Naive thymus-derived CD4-positive, alpha-beta T cell (primary cell): ENCODE measurements around the gene SLITRK2. TPM values are rescaled to one million over a fixed set of nuclear protein-coding genes. Genes with fewer than 3 reads are reported as not detected.

Experiments
- ATAC-seq: fragments of 150-1000 bp; cut with Tn5 transposase; 2 replicates; pipeline ENCODE4 v1.10.0; 2021; ENCODE audit warnings: mild to moderate bottlenecking, moderate library complexity
- CTCF ChIA-PET: fragments of 350-600 bp; sonication (Branson Sonifier 250); formaldehyde crosslinking; loops from one replicate; lab custom pipeline; 2021; ENCODE audit warnings: antibody characterized with exemption; lab: Charles Lee
- POLR2A ChIA-PET: fragments of 350-600 bp; sonication (Branson Sonifier 250); formaldehyde crosslinking; loops from one replicate; lab custom pipeline; 2021; ENCODE audit warnings: antibody characterized with exemption, inconsistent platforms; lab: Charles Lee
- DNase-seq, 9 donors: peaks; one replicate each; pipeline versions ENCODE4 v3.0.0 to v3.0.0-alpha.2; 2020 to 2022; ENCODE audit warnings: mixed read lengths in 1 of 9
- H3K27ac ChIP-seq: one replicate; pipeline ENCODE4 v1.7.0; 2013; ENCODE audit warnings: mild to moderate bottlenecking, low read depth, low read length, moderate library complexity
- H3K27me3 ChIP-seq, 2 donors: one replicate each; pipeline ENCODE4 v1.7.0; 2013; ENCODE audit warnings: low read length in 2 of 2, mild to moderate bottlenecking in 2 of 2, moderate library complexity in 2 of 2; ENCODE audit not compliant: control insufficient read depth in 2 of 2, insufficient read depth in 2 of 2
- H3K36me3 ChIP-seq, 3 experiments: 1 replicate in 2 of 3; 2 replicates in 1 of 3; pipeline ENCODE4 v1.7.0; 2013; ENCODE audit warnings: low read length in 3 of 3, mild to moderate bottlenecking in 3 of 3, moderate library complexity in 1 of 3; ENCODE audit not compliant: insufficient read depth in 3 of 3, control insufficient read depth in 2 of 3
- H3K4me1 ChIP-seq, 2 donors: one replicate each; pipeline ENCODE4 v1.7.0; 2013; ENCODE audit warnings: low read length in 2 of 2, mild to moderate bottlenecking in 2 of 2, moderate library complexity in 1 of 2; ENCODE audit not compliant: control insufficient read depth in 2 of 2, insufficient read depth in 2 of 2
- H3K4me3 ChIP-seq: 2 replicates; pipeline ENCODE4 v1.7.0; 2013; ENCODE audit warnings: mild to moderate bottlenecking, low read length
- H3K9me3 ChIP-seq, 3 experiments: 1 replicate in 2 of 3; 2 replicates in 1 of 3; pipeline ENCODE4 v1.7.0; 2013; ENCODE audit warnings: low read length in 3 of 3; ENCODE audit not compliant: control insufficient read depth in 2 of 3
- H3K27ac Mint-ChIP-seq, 9 donors: one replicate each; pipeline ENCODE4 v1.8.0; 2020 to 2022; ENCODE audit warnings: mixed read lengths in 9 of 9, mild to moderate bottlenecking in 8 of 9, moderate library complexity in 5 of 9, inconsistent platforms in 2 of 9
- H3K27me3 Mint-ChIP-seq, 5 donors: one replicate each; pipeline ENCODE4 v1.8.0; 2021 to 2022; ENCODE audit warnings: mixed read lengths in 5 of 5, mild to moderate bottlenecking in 1 of 5
- H3K36me3 Mint-ChIP-seq, 5 donors: one replicate each; pipeline ENCODE4 v1.8.0; 2020 to 2022; ENCODE audit warnings: mixed read lengths in 5 of 5, mild to moderate bottlenecking in 3 of 5, inconsistent platforms in 1 of 5
- H3K4me1 Mint-ChIP-seq, 7 donors: one replicate each; pipeline ENCODE4 v1.8.0; 2020 to 2022; ENCODE audit warnings: mixed read lengths in 7 of 7, mild to moderate bottlenecking in 3 of 7, inconsistent platforms in 1 of 7
- H3K4me3 Mint-ChIP-seq, 10 donors: one replicate each; pipeline ENCODE4 v1.8.0; 2020 to 2022; ENCODE audit warnings: mild to moderate bottlenecking in 10 of 10, mixed read lengths in 10 of 10, moderate library complexity in 6 of 10, inconsistent platforms in 2 of 10
- H3K9me3 Mint-ChIP-seq, 11 donors: one replicate each; pipeline ENCODE4 v1.8.0; 2020 to 2022; ENCODE audit warnings: mixed read lengths in 11 of 11, mild to moderate bottlenecking in 4 of 11, inconsistent platforms in 1 of 11, moderate library complexity in 1 of 11
- intact Hi-C, 2 donors: fragments of 100-400 bp; cut with micrococcal nuclease; formaldehyde crosslinking; loops; one replicate each; pipeline ENCODE4 v1.15.1; 2023
- polyA plus RNA-seq, 2 donors: library from polyadenylated mRNA; unstranded; fragments of 300-500 nt; fragmentation: Illumina TruSeq; gene quantifications; one replicate each; pipeline ENCODE4 v1.2.3, GENCODE V29; 2021
- total RNA-seq, 6 experiments: library from RNA in 5 of 6; stranded (reverse) in 5 of 6; gene quantifications; 1 replicate in 5 of 6; 2 replicates in 1 of 6; pipeline ENCODE4 v1.2.3 and lab custom pipeline; 2021 to 2026

SLITRK2 gene
- total and polyA plus RNA-seq, 7 experiments from 2014 or later = not detected

- no peak for DNase-seq
- no peaks in the 10 kb centered on the region for H3K27me3 Mint-ChIP-seq
Observed at GRCh38 chrX:145853181-145853580, 35.6 kb downstream of the SLITRK2 start.

GRCh38 chrX:145856181-145856580, 38.6 kb downstream of the SLITRK2 start:
- DNase-seq = no peak
- peaks cover 0 to 4% (median 1%) of the 10 kb centered on the region in 11 donors for H3K9me3 Mint-ChIP-seq
- intact Hi-C loops = no loop called here
- H3K27ac Mint-ChIP-seq = no peak overlapping the region
- H3K4me1 ChIP-seq = no peaks in the 10 kb centered on the region
- H3K36me3 ChIP-seq = no peaks in the 10 kb centered on the region
- ChIA-PET CTCF (no interaction called here), POLR2A (no interaction called here)
- no peaks in the 10 kb centered on the region for H3K9me3 ChIP-seq
- no peak overlapping the region for H3K27ac ChIP-seq
- H3K4me3 Mint-ChIP-seq = no peak overlapping the region
- H3K4me3 ChIP-seq = no peak overlapping the region
- H3K4me1 Mint-ChIP-seq = no peaks in the 10 kb centered on the region
- H3K36me3 Mint-ChIP-seq = no peaks in the 10 kb centered on the region
- ATAC-seq = no peak
- H3K27me3 ChIP-seq = no peaks in the 10 kb centered on the region
- H3K27me3 Mint-ChIP-seq = no peaks in the 10 kb centered on the region

More at GRCh38 chrX:145853181-145853580, 35.6 kb downstream of the SLITRK2 start:
- H3K27ac Mint-ChIP-seq = no peak overlapping the region
- Histone ChIP-seq H3K4me3 (no peak overlapping the region), H3K36me3 (no peaks in the 10 kb centered on the region), H3K27me3 (no peaks in the 10 kb centered on the region), H3K4me1 (no peaks in the 10 kb centered on the region), H3K27ac (no peak overlapping the region), H3K9me3 (no peaks in the 10 kb centered on the region)
- H3K36me3 Mint-ChIP-seq = no peaks in the 10 kb centered on the region
- peaks cover 0 to 2% (median 0%) of the 10 kb centered on the region in 11 donors for H3K9me3 Mint-ChIP-seq
- intact Hi-C loops = no loop called here
- POLR2A ChIA-PET = no interaction called here
- no peaks in the 10 kb centered on the region for H3K4me1 Mint-ChIP-seq
- H3K4me3 Mint-ChIP-seq = no peak overlapping the region
- CTCF ChIA-PET = interaction anchor here (0.6 kb wide), 1 partner anchor 1491 kb away, joined by 6 read pairs; no protein-coding TSS in a partner anchor
- ATAC-seq = no peak

- ChIA-PET POLR2A (no interaction called here), CTCF (no interaction called here)
- ATAC-seq = no peak
- Histone ChIP-seq H3K27me3 (no peaks in the 10 kb centered on the region), H3K27ac (no peak overlapping the region), H3K9me3 (no peaks in the 10 kb centered on the region), H3K4me3 (no peak overlapping the region), H3K36me3 (no peaks in the 10 kb centered on the region), H3K4me1 (no peaks in the 10 kb centered on the region)
- Mint-ChIP-seq H3K36me3 (no peaks in the 10 kb centered on the region), H3K27me3 (no peaks in the 10 kb centered on the region), H3K4me3 (no peak overlapping the region), H3K27ac (no peak overlapping the region), H3K9me3 (peaks cover 0 to 11% (median 2%) of the 10 kb centered on the region in 11 donors), H3K4me1 (no peaks in the 10 kb centered on the region)
- DNase-seq = no peak
- intact Hi-C loops = no loop called here
Observed at GRCh38 chrX:145861818-145862217, 44.2 kb downstream of the SLITRK2 start.

- Mint-ChIP-seq H3K27ac (no peak overlapping the region), H3K4me3 (no peak overlapping the region), H3K9me3 (peaks cover 0 to 11% (median 3%) of the 10 kb centered on the region in 11 donors), H3K36me3 (no peaks in the 10 kb centered on the region), H3K4me1 (no peaks in the 10 kb centered on the region), H3K27me3 (no peaks in the 10 kb centered on the region)
- no peak overlapping the region for H3K4me3 ChIP-seq
- intact Hi-C loops = no loop called here
- H3K27ac ChIP-seq = no peak overlapping the region
- CTCF ChIA-PET = no interaction called here
- no peaks in the 10 kb centered on the region for H3K4me1 ChIP-seq
- no peaks in the 10 kb centered on the region for H3K36me3 ChIP-seq
- no peak for ATAC-seq
- no peaks in the 10 kb centered on the region for H3K9me3 ChIP-seq
- POLR2A ChIA-PET = no interaction called here
- DNase-seq = no peak
- no peaks in the 10 kb centered on the region for H3K27me3 ChIP-seq
Observed at GRCh38 chrX:145865082-145865481, 47.5 kb downstream of the SLITRK2 start.
